EL (cell line): Measurements from ENCODE around the gene PLXNB2.

Experiments used
- DNase-seq: peaks from one replicate; pipeline ENCODE4 v3.0.0-alpha.2; 2016

Gene PLXNB2

DNA sequence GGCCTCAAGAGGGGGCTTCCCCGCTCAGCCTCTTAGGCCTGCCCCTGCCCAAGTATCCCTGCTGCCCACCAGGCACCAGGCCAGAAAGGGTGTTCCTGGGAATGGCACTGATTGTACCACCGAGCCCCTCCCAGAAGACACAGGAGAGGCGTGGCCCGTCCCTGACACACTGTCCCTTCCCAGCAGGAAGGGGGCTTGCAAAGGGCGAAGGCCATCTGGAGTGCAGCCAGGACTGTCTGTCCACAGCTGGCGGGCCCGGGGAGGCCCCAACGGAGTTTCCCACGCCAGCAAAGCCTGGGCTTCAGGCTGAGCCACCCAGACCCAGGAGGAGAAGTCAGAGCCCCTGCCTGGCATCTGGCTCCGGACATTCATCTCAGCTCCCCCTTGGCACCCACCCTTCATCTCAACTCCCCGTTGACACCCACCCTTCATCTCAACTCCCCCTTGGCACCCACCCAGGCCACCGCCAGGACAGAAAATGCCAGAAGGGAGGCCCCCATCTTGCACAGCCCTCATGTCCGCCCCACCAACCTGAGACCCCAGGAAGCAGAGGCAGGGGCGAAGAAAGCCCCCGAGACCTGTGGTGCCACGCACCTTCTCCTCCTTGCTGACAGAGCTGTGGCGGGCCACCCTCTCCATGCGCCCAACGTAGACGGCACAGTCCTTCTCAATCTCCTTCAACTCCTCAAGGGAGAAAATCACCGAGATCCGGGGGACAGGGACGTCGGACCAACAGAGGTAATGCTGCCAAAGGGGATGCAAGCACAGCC is 82.1 kb downstream of the PLXNB2 start:
- DNase-seq: no peak
